Measurements from ENCODE around the gene RNF43.

DNA sequence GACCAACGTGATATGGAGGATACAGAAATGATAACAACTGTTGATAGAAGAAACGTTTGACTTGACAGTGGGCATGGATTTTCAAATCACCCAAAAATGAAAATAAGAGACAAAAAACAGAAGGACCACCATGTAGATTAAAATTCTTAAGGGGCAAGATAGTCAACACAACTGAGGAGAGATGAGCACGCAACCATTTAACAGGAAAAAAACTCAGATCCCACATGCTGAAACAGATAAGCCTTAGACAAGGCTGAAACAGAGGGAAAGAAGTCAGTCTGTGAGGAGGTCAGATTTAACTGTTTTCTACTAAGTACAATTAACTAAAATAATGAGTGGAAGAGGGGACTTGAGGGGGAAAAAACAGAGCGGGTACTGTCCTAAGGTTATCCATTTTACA lies 21.2 kb downstream of the RNF43 start:
- TF ChIP-seq, protein P1, sequence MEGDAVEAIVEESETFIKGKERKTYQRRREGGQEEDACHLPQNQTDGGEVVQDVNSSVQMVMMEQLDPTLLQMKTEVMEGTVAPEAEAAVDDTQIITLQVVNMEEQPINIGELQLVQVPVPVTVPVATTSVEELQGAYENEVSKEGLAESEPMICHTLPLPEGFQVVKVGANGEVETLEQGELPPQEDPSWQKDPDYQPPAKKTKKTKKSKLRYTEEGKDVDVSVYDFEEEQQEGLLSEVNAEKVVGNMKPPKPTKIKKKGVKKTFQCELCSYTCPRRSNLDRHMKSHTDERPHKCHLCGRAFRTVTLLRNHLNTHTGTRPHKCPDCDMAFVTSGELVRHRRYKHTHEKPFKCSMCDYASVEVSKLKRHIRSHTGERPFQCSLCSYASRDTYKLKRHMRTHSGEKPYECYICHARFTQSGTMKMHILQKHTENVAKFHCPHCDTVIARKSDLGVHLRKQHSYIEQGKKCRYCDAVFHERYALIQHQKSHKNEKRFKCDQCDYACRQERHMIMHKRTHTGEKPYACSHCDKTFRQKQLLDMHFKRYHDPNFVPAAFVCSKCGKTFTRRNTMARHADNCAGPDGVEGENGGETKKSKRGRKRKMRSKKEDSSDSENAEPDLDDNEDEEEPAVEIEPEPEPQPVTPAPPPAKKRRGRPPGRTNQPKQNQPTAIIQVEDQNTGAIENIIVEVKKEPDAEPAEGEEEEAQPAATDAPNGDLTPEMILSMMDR (IDR thresholded peaks at IDR 0.05; ENCODE audit: low read depth, low read length), result no peak
- no peak for TF ChIP-seq EZH2phosphoT487 (IDR thresholded peaks at IDR 0.05; ENCODE audit: low read depth)

Data from OCI-LY3 (cell line).